ENCODE results near the gene CBARP.
A peak's percentile ranks its signal among the peaks of the same experiment; 100 is the strongest.

Gene CBARP

DNA sequence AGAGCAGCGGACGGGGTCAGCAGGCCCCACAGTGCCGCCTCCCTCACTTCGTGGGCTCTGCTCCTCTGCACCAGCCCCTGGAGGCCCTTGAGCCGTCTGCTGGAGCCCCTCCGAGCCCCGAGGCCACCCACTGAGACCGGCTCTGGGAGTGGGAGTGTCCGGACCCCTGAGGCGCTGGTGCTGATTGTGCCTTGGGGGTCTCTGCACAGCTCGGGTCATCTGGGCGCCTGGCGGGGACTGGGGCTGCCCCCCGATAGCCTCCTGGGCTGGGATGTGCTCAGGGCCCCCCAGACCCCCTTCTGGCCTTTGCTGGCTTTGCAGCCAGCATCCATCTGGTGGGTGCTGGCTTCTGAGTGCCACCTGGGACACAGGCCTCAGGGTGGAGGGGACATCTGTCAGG lies 15.4 kb downstream of the CBARP start:
- Histone ChIP-seq H3K27me3 (no peaks in the 10 kb centered on the region), H3K4me3 (no peak overlapping the region), H3K36me3 (peaks cover 95% of the 10 kb centered on the region), H4K20me1 (peaks cover 98% of the 10 kb centered on the region), H3K4me2 (0 out of 2 replicates have a peak overlapping the region, but pooled peaks have one; percentile 14), H3K9ac (no peak overlapping the region), H3K4me1 (peaks cover 21% of the 10 kb centered on the region), H3K9me3 (no peaks in the 10 kb centered on the region), H3K27ac (no peak overlapping the region)
- TF ChIP-seq Cebpa-rat (IDR thresholded peaks at IDR 0.05) = no peak

DNA sequence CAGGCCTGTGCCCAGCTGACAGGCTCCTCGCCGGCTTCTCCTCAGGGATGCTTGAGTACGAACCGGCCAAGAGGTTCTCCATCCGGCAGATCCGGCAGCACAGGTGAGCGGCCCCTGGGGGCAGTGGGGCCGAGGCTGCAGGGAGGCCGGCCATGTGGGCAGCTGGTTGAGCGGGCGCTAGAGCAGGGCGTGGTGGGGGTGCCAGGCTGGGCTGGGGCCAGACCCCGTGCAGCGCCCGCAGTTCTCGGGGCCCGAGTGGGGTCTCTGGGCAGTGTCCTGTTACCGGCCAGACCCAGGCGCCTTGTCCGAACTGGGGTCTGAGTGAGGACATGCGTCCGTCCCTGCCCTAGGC lies 15.9 kb downstream of the CBARP start:
- Histone ChIP-seq H3K36me3 (peaks cover 95% of the 10 kb centered on the region), H4K20me1 (peaks cover 98% of the 10 kb centered on the region), H3K9me3 (no peaks in the 10 kb centered on the region), H3K4me1 (peaks cover 24% of the 10 kb centered on the region), H3K27ac (no peak overlapping the region), H3K4me2 (no peak overlapping the region), H3K27me3 (no peaks in the 10 kb centered on the region), H3K4me3 (no peak overlapping the region), H3K9ac (no peak overlapping the region)
- TF ChIP-seq Cebpa-rat (IDR thresholded peaks at IDR 0.05) = no peak

DNA sequence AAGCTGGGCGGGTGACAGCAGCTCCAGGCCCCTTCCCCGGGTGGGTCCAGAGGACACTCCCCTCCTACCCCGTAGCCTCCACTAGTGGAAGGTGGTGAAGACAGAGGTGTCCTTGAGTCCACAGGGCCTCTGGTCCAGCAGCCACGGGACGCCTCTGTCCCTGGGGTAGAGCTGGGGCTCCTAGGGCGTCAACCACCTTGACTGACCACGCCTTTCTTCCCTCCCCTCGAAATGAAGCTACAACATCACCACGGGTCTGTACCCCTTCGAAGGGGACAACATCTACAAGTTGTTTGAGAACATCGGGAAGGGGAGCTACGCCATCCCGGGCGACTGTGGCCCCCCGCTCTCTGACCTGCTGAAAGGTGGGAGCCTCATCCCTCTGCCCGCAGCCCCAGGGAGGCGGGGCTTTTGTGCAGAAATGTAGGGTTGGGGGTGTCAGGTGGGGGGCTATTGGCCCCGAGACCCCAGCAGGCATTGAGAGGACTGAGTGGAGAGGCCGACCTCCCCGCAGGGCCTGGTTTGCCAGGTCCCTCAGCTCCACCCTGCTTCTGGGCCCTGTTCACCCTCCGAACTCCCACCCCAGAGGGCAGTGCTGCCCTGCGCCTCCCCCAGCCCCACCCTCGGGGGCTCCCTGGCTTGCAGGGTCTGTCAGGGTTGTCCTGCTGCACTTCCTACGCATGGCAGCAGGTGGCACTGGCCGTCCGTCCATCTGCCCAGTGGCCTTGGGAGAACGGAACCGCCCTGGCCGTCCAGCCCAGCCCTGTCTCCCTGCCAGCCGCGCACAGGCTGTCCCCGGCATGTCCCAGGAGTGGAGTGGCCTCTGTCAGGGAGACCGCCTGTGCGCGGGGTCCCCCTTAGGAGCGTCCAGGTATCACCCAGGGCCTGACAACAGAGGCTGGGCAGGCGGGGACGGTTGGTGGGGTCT lies 16.6 kb downstream of the CBARP start:
- peaks cover 98% of the 10 kb centered on the region for H4K20me1 ChIP-seq
- peaks cover 95% of the 10 kb centered on the region for H3K36me3 ChIP-seq
- no peak overlapping the region for H3K9ac ChIP-seq
- no peak overlapping the region for H3K4me3 ChIP-seq
- no peaks in the 10 kb centered on the region for H3K9me3 ChIP-seq
- no peak overlapping the region for H3K27ac ChIP-seq
- H3K27me3 ChIP-seq = no peaks in the 10 kb centered on the region
- TF ChIP-seq Cebpa-rat (IDR thresholded peaks at IDR 0.05) = no peak
- H3K4me2 ChIP-seq = no peak overlapping the region
- H3K4me1 ChIP-seq = peaks cover 24% of the 10 kb centered on the region

DNA sequence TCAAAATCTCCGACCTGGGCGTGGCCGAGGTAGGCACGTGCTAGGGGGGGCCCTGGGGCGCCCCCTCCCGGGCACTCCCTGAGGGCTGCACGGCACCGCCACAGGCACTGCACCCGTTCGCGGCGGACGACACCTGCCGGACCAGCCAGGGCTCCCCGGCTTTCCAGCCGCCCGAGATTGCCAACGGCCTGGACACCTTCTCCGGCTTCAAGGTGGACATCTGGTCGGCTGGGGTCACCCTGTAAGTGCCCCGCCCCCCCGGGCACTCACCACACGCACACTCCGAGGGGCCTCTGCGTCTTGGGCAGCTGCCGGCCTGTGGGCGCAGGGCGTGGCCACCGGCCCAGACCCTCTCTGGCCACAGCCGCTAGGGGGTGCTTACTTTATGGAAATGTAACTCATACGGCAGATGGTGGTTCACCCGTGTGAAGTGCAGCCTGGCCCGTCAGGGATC lies 17.3 kb downstream of the CBARP start:
- no peaks in the 10 kb centered on the region for H3K27me3 ChIP-seq
- no peaks in the 10 kb centered on the region for H3K9me3 ChIP-seq
- H3K36me3 ChIP-seq = peaks cover 95% of the 10 kb centered on the region
- H3K9ac ChIP-seq = no peak overlapping the region
- no peak overlapping the region for H3K4me3 ChIP-seq
- H4K20me1 ChIP-seq = peaks cover 98% of the 10 kb centered on the region
- TF ChIP-seq Cebpa-rat (IDR thresholded peaks at IDR 0.05) = no peak
- no peak overlapping the region for H3K4me2 ChIP-seq
- peaks cover 26% of the 10 kb centered on the region for H3K4me1 ChIP-seq
- no peak overlapping the region for H3K27ac ChIP-seq

DNA sequence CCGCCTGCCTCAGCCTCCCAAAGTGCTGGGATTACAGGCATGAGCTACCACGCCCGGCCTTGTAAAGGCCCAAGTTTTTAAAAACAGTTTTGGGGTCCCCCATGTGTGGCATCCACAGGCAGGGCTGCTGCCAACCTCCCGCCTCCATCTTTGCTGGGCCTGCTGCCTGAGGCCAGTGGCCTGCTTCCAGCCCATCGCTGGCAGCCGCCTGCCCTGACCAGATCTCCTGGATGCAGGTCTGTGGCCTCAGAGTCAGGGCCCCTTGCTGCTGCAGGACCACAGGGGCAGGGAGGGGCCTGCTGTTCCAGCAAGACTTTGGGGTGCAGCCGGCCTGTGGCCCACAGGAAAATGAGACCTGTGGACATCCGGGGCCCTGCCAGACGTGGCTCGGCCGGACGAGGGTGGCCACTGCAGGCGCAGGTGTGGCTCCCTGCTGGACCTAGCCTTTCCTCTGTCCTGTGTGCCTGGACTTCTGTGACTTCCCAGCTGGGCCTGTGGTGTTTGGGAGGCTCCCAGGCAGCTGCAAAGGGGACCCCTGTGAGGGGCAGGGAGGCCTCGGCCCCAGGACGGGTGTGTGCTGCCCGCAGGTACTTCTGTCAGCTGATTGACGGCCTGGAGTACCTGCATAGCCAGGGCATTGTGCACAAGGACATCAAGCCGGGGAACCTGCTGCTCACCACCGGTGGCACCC lies 17.9 kb downstream of the CBARP start:
- H3K9me3 ChIP-seq = no peaks in the 10 kb centered on the region
- H3K4me1 ChIP-seq = peaks cover 31% of the 10 kb centered on the region
- no peak overlapping the region for H3K4me3 ChIP-seq
- H3K36me3 ChIP-seq = peaks cover 95% of the 10 kb centered on the region
- H4K20me1 ChIP-seq = peaks cover 98% of the 10 kb centered on the region
- H3K9ac ChIP-seq = no peak overlapping the region
- no peak overlapping the region for H3K4me2 ChIP-seq
- H3K27me3 ChIP-seq = no peaks in the 10 kb centered on the region
- no peak overlapping the region for H3K27ac ChIP-seq
- TF ChIP-seq Cebpa-rat (IDR thresholded peaks at IDR 0.05) = no peak

DNA sequence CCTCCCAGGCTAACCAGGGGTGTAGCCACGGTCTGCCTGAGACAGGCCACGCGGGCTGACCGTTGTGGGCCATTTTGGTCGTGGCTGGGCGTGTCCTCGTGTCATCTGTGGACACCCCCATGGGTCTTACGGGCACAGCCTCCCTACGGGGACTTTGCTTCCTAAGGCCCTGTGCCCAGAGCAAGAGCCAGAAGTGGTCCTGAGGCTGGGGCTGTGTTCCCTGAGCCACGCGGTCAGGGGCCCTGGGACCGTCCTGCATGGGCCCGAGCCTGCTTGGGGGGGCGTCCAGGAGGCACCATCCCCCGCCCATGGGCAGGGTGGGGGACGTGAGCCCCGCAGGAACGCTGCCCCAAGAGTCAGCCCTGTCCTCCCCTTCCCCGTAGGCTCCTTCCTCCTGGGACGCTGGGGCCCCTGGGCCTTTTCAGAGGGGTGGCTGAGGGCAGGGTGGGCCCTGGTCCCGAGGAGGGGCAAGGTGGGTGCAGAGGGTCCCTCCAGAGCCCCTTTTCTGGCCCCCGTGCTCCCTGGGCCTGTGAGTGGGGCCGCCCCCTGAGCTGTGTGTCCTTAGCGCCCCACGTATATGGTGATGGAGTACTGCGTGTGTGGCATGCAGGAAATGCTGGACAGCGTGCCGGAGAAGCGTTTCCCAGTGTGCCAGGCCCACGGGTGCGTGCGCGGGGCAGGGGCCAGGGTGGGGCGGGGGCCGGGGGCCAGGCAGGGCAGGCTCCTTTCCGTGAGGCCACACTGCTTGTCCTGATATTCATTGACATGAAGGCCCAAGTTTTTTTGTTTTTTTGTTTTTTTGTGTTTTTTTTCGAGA lies 18.8 kb downstream of the CBARP start:
- no peak for TF ChIP-seq Cebpa-rat (IDR thresholded peaks at IDR 0.05)
- Histone ChIP-seq H3K36me3 (peaks cover 94% of the 10 kb centered on the region), H3K27ac (peak overlapping the region; percentile 35; the same call in 1 of the 2 replicates), H3K4me3 (no peak overlapping the region), H3K4me1 (peaks cover 41% of the 10 kb centered on the region), H4K20me1 (peaks cover 98% of the 10 kb centered on the region), H3K9ac (peak overlapping the region; percentile 34; the same call in 1 of the 2 replicates), H3K9me3 (no peaks in the 10 kb centered on the region), H3K4me2 (no peak overlapping the region), H3K27me3 (no peaks in the 10 kb centered on the region)

DNA sequence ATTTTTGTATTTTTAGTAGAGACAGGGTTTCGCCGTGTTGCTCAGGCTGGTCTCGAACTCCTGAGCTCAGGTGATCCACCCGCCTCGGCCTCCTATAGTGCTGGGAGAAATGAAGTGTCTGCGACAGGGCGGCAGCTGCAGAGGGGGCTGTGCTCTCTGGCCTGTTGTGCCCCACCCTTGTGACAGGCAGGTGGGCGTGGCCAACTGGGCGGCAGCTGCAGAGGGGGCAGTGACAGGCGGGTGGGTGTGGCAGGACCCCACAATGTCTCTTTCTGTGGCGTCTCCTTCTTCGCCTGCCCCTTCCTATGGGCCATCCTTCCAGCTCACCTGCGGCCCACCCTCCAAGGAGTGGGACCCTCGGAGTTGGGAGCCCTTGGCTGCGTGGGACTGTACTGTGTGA lies 20.4 kb downstream of the CBARP start:
- no peak overlapping the region for H3K9ac ChIP-seq
- peaks cover 49% of the 10 kb centered on the region for H3K4me1 ChIP-seq
- no peak overlapping the region for H3K27ac ChIP-seq
- H3K36me3 ChIP-seq = peaks cover 82% of the 10 kb centered on the region
- TF ChIP-seq Cebpa-rat (IDR thresholded peaks at IDR 0.05) = no peak
- peaks cover 98% of the 10 kb centered on the region for H4K20me1 ChIP-seq
- H3K4me2 ChIP-seq = no peak overlapping the region
- no peaks in the 10 kb centered on the region for H3K9me3 ChIP-seq
- no peak overlapping the region for H3K4me3 ChIP-seq
- H3K27me3 ChIP-seq = no peaks in the 10 kb centered on the region

DNA sequence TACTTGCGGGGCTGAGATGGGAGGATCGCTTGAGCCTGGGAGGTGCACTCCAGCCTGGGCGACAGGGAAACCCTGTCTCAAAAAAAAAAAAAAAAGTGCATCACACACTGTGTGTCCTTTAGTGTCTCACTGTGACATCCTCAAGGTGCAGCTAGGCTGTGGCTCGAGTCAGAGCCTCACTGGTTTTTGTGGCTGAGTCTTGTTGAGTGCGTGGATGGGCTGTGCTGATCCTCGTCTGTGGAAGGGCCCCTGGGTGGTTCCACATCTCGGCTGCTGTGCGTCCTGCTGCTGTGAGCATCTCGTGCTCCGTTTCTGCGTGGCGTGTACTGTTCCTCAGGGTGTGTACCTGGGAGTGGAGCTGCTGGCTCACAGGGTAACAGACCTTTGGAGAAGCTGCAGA lies 21.0 kb downstream of the CBARP start:
- TF ChIP-seq Cebpa-rat (IDR thresholded peaks at IDR 0.05) = no peak
- Histone ChIP-seq H3K9me3 (no peaks in the 10 kb centered on the region), H3K4me3 (no peak overlapping the region), H3K4me1 (peaks cover 52% of the 10 kb centered on the region), H3K27me3 (no peaks in the 10 kb centered on the region), H4K20me1 (peaks cover 98% of the 10 kb centered on the region), H3K36me3 (peaks cover 82% of the 10 kb centered on the region), H3K9ac (no peak overlapping the region), H3K27ac (no peak overlapping the region), H3K4me2 (no peak overlapping the region)

DNA sequence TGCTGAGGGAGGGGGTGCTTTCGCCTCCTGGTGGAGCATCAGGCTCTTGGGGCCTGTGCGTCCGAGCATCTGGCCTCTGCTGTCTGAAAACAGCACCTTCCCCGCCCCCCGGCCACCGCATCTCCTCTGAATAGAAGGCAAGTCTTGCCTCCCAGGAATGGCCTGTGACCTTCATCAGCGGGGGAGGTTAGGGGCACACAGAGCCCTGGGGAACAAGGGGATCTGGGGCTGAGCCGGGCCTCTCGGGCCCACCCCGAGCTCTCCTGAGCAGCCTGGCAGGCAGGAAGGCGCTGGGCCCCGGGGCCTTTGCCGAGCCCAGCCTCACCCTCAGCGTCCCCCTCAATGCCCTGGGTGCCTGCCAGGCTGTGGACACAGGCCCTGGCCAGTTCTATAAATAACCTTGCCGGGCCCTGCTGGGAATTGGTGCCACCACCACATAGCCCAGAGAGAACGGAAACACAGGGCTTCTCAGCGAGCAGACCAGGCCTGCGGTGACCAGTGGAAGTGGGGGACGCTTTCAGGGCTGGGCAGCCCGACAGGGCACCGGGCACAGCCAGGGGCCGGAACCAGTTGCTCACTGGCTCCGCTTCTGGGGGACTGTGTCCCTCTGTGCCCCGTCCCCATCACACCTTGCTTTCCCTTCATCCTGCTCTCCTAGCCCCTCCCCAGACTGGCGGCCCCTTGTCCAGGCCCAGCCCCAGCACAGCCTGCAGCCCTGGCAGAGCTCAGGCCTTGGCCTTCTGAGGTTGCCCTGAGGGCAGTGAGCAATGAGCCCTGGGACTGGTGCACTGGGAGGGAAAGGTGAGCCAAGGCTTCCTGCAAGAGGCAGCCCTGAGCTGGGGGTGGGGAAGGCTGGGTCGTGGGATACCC lies 22.7 kb downstream of the CBARP start:
- Histone ChIP-seq H4K20me1 (peaks cover 98% of the 10 kb centered on the region), H3K4me1 (peaks cover 67% of the 10 kb centered on the region), H3K27ac (peak overlapping the region; percentile 86), H3K36me3 (peaks cover 82% of the 10 kb centered on the region), H3K9me3 (no peaks in the 10 kb centered on the region), H3K4me3 (no peak overlapping the region), H3K4me2 (peak overlapping the region; percentile 90), H3K27me3 (no peaks in the 10 kb centered on the region), H3K9ac (peak overlapping the region; percentile 77)
- TF ChIP-seq Cebpa-rat (IDR thresholded peaks at IDR 0.05) = no peak
